Right forelimb (tissue), 1 donor: ENCODE results near the gene TDRD9.

Source experiments
- DNase-seq: peaks from one replicate; pipeline ENCODE4 v3.0.0-alpha.2; 2018

TDRD9 gene

DNA sequence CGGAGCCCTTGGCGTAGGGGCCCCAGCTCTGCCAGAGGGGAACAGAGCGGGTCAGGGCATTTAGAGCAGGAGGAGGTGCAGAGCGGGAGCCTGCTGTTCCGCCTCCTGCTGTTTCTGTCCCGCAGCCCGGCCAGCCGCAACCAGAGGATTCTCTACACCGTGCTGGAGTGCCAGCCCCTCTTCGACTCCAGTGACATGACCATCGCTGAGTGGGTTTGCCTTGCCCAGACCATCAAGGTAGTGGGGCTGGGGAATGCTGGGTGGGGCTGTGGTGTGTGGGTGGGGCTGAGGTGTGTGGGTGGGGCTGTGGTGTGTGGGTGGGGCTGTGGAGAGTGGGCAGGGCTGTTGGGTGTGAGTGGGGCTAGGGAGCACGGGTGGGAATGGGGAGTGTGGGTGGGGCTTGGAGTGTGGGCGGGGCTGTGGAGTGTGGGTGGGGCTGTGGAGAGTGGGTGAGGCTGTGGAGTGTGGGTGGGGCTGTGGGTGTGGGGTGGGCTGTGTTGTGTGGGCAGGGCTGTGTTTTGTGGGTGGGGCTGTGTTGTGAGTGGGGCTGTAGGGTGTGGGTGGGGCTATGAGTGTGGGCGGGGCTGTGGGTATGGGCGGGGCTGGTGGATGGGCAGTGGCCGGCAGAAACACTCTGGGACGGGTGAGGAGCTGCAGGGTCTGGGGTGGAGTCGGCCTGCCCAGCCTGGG, 165.3 kb downstream of the TDRD9 start:
- DNase-seq = no peak

DNA sequence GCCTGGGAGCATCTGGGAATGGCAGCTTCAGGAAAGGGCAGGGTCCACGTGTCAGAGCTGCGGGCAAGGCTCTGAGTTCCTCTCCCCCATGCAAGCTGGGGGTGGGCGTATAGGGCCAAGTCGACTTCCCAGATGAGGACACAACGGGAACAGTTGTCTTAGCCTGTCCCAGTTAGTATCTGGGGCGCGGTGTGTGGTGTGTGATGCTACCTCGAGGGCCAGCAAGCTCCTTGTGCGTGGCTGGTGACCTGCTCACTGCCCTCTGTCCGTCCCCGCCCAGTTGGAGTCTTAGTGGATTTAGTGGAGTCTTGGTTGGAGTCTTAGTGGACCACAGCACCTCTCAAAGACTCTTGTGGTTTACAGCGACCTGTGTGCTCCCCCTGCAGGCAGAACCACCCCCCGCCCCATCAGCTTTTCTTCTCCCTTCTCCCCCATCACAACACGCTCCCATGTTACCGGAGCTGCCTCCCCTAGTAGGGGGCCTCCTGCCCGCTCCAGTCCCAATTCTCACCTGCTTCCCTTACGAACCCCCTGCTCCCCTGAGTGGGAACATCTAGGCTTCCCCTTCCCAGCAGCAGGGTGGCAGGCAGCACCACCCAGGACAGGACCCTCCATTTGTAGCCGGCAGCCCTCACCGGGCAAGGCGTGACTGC, 165.9 kb downstream of the TDRD9 start:
- DNase-seq = no peak

DNA sequence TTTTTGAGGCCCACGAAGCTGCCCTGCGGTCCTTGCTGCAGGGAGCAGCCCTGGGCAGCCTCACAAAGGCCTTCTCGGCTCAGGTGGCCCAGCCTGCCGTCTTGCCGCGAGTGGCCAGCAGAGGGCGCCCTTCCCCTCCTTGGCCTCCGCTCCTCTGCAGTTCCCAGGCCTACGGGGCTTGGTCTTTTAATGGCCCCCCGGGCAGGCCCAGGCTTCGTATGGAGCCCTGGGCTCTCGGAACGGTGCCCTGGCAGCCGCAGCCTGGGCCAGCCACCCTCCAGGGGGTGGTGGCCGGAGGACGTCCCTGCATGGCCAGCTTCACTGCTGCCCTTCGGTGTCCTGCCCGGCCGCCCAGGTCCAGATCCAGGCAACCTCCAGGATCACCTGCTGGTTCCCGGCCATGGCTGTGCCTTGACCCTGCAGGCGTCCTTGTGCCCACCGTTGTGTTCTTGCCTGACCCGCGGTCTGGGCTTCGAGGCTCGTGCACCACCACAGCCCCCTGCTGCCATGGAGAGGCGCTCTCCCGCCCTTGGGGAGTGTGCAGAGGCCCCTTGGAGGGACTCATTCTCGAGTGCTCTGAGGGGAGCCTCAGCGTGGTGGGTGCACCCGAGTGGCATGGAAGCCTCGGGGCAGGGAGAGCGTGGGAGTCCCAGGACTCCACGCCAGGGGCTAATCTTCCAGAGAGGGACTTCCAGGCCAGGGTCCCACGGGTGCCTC, 166.6 kb downstream of the TDRD9 start:
- peak; percentile 78 for DNase-seq

DNA sequence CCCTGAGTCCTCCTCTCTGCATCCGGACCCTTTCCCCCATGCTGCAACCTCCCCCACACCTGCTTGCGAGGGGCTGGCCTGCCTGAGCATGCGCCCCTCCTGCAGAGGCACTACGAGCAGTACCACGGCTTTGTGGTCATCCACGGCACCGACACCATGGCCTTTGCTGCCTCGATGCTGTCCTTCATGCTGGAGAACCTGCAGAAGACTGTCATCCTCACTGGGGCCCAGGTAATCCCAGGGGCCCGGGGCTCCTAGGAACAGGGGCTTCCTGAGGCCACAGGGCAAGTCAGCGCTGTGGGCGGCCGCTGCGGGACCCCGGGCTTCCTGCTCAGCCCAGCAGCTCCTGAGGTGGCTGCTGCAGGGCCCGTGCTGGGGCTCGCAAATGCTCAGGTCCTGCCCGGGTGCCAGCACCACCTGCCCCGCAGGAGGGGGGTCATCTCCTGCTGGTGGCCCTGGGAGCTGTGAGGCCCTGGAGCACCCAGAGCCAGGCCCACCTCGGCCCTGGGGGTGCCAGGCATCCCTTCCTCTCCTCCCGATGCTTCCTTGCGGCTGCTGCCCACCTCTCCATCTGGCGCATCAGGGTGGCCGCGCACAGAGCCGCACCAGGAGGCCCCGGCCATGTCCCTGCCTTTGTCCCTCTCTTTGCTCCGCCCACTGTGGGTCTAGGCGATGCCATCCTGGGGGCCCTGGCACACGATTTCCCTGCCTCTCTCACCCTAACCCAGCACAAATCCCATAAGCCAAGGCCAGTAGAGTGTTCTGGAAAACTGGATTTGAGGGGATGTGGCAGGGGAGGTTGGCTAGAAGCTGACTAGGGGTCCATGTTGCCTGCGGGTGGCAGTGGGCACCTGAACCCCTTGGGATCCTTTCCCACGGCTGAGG, 167.4 kb downstream of the TDRD9 start:
- DNase-seq = no peak

DNA sequence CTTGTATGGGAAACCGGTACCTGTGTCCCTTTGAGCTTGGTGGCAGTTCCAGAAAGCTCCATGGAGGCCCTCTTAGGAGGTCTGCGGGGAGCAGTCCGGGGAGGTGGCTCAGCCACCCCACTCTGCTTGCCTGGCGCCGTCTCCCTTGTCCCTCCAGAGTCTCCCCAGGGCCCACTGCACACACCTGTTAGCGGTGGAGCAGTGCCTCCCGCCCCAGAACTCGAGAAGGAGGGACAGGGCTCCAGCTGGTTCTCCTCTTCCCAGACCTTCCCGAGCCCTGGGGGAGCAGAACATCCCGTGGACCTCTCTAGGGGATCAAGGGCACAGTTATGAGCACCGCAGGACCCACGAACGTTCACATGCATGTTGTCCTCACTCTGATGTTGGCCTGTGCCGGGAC, 168.1 kb downstream of the TDRD9 start:
- no peak for DNase-seq

DNA sequence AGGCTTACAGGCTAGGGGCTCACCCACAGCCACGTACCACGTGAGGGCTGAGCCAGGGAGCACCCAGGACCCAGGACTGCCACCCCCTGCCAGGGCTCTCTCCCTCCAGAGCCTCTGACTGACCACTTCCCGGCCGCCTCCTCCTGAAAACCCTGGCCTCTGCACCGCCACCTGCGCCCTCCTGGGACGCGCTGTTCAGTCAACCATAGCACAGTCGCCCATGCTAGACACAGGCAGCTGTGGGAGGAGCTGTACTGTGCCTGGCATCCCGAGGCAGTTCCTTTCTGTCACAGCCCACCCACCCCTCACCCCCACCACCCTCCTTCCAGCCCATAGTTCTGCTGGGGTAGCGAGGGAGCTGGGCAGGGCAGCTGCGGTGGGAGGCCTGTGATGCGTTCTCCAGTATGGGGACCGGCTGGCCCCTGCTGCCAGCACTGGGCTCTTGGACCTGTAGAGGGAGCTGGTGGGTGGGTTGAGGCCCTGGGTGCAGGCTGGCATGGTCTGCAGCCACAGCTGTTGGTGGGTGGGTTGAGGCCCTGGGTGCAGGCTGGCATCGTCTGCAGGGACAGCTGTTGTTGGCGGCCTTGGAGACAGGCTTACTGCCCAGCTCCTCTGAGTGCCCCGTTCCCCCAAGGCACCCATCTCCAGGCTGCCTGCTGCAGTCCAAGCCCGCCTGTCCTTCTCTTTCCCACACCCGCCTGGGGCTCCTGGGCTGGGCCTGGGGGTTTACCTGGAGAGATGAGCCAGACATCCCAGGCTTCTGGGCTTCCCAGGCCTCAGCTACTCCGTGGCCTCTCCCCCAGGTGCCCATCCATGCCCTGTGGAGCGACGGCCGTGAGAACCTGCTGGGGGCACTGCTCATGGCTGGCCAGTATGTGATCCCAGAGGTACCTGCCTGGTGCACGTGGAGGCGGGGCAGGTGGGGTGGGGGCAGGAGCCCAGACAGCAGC, 168.8 kb downstream of the TDRD9 start:
- no peak for DNase-seq

DNA sequence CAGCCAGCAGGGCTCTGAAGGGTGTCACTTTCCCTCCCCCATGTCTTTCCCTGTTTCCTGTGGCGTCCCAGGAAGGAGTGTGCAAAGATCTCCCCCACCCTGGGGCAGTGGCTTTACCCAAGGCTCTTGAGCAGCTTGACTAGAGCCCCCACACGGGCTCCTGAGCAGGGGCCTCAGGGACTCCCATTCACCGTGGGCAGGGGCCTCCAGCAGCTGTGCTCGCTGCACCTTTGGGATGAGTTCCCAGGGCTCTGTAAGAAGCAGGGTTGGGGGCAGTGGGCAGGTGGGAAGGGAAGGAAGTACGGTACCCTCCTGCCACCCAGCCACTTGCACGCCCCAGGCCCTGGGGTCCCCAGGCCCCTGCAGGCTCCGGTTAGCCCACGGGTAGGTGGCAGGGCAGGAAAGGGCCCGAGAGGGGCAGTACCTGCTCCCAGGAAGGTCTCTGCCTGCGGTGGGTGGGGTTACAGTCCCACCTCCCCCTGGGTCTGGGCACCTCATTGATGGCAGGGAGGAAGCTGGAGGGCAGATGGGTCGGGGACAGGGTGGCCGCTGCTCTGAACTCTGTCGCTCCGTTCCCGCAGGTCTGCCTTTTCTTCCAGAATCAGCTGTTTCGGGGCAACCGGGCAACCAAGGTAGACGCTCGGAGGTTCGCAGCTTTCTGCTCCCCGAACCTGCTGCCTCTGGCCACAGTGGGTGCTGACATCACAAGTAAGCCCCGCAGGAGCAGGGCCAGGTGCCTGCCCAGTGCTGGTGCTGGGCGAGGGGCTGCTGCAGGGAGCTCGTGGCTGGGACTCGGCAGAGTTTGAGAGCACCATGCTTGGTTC, 170.2 kb downstream of the TDRD9 start:
- no peak for DNase-seq

DNA sequence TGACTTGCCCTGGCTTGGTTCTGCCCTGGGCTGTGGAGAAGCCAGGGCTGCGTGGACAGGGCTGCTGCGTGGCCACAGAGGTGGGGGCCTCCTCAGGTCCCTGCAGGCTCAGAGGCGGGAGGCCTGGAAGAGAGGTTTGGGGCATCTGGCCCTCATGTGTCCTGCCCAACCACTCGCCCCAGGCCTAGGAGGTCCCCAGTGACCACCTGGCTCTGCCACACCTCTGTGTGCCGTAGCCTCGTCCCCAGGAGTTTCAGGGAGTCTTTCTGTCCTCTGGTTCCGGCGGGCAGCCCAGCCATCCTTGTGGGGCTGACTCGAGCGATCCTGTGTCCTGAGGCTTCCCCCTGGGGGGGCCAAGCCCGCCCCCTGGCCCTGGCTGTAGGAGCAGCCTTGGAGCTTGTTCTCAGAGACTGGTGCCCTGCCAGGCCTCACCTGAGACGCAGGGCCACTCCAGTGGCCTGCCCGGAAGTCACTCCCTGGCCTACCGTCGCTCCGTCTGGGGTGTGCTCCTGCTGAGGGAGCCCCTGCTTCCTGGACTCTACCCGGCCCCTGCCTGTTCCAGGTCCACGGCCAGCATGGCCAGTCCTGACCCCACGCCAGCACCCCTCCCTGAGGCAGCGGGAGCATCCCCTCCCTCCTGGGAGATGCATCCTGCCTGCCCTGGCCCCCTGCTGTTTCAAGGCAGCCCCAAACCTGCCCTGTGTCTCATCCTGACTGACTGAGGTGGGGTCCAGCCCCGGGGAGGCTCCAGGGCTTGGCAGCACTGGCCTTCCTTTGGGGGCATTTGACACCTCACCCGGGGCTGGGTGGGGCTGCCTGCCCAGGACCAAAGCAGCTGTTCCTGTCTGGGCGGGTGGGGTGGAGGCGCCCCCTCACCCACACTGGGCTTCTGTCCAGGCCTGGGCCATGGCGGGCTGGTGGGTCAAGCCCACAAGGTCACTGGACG, 171.1 kb downstream of the TDRD9 start:
- no peak for DNase-seq

DNA sequence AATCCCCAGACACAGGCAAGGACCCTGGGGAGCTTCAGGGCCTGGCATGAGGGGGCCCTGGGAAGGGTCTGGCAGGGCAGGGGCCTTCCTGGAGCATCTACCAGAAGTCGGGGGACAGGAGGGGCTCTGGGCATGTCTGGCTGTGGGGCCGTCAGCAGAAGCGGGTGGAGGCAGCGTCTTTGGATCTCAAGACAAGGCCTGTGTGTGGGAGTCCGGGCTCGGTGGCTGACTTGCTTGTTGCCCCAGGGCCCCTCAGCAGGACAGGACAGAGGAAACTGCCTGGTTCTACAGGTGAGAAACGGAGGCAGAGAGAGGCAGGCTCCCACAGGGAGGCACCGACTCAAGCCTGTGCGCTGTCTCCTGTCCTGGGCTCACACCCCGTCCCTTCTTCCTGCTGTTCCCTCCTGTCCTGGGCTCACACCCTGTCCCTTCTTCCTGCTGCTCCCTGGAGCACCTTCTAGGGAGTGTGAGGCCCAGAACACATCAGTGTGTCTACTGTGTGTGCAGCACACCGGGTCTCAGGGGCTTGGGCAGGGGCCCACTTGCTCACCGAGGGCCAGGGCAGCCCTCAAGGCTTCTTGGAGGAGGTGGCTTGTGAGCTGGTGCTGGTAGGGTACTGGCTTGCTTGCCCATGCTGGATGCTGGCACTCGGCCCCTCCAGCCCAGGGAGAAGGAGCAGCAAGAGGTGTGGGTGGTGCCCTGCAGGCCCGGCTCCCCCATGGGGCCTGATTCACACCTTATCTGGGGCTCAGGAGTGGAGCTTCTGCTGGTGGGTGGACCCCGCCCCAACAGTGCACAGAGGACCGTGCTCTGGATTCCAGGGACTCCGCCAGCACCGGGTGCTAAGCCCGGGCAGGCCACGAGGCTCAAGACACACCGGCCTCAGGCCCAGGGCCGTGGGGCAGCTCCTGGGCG, 172.2 kb downstream of the TDRD9 start:
- no peak for DNase-seq

DNA sequence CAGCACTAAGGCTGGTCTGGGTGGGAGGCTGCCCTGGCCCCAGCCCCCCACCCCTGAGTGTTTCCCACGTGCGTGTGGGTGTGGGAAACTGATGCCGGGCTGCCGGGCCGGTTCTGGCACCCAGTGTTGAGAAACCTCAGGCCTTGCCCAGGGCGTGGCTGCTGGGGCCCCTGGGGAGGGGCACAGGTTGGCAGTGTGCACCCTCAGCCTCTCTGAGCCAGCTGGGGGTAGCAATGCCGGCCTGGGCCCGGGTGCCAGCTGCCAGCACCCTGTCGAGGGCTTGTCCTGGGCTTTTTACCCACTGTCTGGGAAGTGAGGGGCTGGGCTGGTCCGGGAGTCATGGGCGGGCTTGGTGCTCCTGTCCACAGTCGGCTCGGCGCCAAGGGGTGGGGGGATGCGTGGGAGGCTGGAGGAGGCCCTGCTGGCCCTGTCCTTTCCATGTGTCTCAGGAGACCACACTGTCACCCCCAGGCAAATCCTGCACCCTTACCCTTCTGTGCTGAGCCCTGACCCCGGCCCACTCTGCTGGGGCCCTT, 172.9 kb downstream of the TDRD9 start:
- DNase-seq = no peak

DNA sequence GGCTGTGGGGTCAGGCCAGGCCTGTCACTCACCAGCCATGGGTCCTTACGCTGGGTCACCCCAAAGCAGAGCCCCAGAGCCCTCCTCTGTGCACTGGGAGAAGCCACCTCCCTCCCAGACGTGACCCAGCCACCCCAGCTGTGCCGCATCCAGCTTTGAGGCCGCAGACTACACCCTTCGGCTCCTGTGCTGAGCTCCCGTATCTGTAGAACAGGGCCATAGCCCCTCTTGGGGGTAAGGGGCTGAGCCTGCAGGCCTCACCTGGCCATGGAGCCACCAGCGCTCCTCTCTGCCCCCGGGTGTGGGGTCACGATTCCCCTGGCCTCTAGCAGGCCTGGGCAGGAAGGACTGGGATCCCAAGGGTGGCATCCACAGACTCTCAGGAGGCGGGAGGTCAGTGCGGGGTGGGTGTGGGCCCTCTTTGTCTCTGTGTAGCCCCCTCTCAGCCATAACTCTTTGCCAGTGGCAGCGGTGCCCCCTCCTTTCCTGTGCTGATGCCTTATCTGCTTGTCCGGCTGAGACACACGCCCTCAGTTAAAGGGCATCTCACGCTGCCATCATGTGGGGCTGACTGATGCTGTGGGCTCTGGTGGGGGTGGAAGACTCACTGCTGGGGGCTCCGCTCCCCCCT, 173.5 kb downstream of the TDRD9 start:
- DNase-seq = no peak
